Suprapubic skin (tissue), 3 donors: Measurements from ENCODE around the gene GSN.

ENCODE experiments used
- CTCF ChIP-seq, 2 donors: fragments of 200-600 bp in 1 of 2; fragments of 450-650 bp in 1 of 2; sonication (generic) in 1 of 2; IDR thresholded peaks; one replicate each; pipeline ENCODE4 v1.5.1; 2016 to 2019; ENCODE audit warnings: antibody characterized with exemption in 2 of 2, mild to moderate bottlenecking in 1 of 2, moderate library complexity in 1 of 2
- POLR2AphosphoS5 ChIP-seq, 3 donors: sonication (generic); formaldehyde crosslinking; IDR thresholded peaks; one replicate each; pipeline ENCODE4 v1.6.1; 2017; ENCODE audit warnings: antibody characterized with exemption in 3 of 3

DNA sequence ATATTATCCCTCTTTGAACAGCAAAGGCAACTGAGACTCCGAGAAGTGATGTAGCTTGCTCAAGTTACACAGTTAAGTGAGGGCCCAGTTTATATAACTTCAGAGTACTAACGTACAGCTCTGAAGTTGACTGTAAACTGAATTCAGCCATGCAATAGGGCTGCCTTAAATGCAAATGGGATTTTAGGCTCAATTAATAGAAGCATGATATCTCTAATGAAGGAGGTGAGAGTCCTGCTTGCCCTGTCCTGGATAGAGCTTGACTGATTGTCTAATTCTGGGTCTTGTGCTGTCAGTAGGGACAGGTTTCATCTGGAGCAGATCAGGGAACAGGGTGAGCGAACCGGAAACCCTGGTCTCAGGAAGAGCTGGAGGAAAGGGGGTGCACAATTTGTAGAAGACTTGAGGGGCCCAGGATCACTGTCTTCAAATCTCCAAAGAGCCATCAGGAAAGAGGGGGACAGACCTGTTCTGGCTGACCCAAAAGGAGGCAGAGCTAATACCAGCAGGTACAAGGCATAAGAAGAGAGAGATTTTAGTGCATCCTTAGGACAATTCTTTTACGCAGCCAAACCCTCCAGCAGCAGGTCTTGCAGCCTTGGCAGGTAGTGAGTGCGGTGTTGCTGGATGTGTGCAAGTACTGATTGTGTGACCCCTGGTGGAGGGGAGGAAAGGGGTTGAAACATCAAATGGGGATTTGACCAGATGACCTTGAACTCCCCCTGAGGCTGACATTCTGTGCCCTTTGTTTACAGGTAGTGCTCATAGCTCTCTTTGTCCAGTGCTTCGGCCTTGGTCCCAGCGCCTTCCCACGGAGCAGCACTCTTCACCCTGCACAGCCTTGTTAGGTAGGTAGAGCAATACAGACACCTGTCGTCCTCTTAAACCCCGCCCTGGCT is 13.0 kb downstream of the GSN start:
- TF ChIP-seq CTCF (IDR thresholded peaks at IDR 0.05) (no peak), POLR2AphosphoS5 (IDR thresholded peaks at IDR 0.05) (no peak)
